Measurements from ENCODE around the gene ATP13A1. TPM values are rescaled to one million over a fixed set of nuclear protein-coding genes. Genes with fewer than 3 reads are reported as not detected.

ATP13A1 gene
- total and polyA plus RNA-seq, 2 of the 8 experiments (the other 6 are each of a cell fraction or from before 2014, with no cell fraction given): 33.0 to 64.2 TPM

- peak; percentile 65 for TF ChIP-seq MAX (IDR thresholded peaks at IDR 0.05)
- TF ChIP-seq SP2 (IDR thresholded peaks at IDR 0.05; ENCODE audit: low read length): no peak
- no peak for TF ChIP-seq SUZ12 (IDR thresholded peaks at IDR 0.05; ENCODE audit: low read length)
- peak; percentile 52 for TF ChIP-seq RNF2 (IDR thresholded peaks at IDR 0.05; ENCODE audit: borderline replicate concordance, low read depth, low read length, missing control alignments, poor library complexity, severe bottlenecking)
- no peak for TF ChIP-seq KDM5A (IDR thresholded peaks at IDR 0.05; ENCODE audit: low read length)
- TF ChIP-seq BACH1 (IDR thresholded peaks at IDR 0.05; ENCODE audit: low read length): no peak
- peak in 1 of 2 experiments; percentile 42; a peak in 1 of 3 replicates for TF ChIP-seq POLR2A (IDR thresholded peaks at IDR 0.05; ENCODE audit: control extremely low read depth in 1 of 2, low read depth in 2 of 2, low read length in 2 of 2)
- TF ChIP-seq TCF12 (IDR thresholded peaks at IDR 0.05; ENCODE audit: low read depth, low read length): no peak
- peak; percentile 68 for TF ChIP-seq KDM4A (IDR thresholded peaks at IDR 0.05; ENCODE audit: low read depth, low read length, severe bottlenecking)
- TF ChIP-seq PHF8 (conservative IDR thresholded peaks at IDR 0.05; ENCODE audit: low read depth, low read length): 0 out of 2 replicates have a peak, but pooled peaks have one; percentile 35
- TF ChIP-seq BCL11A (IDR thresholded peaks at IDR 0.05; ENCODE audit: low read depth in 2 of 2, low read length in 2 of 2): no peak
- TF ChIP-seq, protein P1, sequence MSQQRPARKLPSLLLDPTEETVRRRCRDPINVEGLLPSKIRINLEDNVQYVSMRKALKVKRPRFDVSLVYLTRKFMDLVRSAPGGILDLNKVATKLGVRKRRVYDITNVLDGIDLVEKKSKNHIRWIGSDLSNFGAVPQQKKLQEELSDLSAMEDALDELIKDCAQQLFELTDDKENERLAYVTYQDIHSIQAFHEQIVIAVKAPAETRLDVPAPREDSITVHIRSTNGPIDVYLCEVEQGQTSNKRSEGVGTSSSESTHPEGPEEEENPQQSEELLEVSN (IDR thresholded peaks at IDR 0.05): 0 out of 2 replicates have a peak, but pooled peaks have one; percentile 9
Measured at GRCh38 chr19:19618219-19619051, 45.0 kb downstream of the ATP13A1 start, which contains the start of gene PBX4 (continued).
